ENCODE results near the gene CALHM1.

DNA sequence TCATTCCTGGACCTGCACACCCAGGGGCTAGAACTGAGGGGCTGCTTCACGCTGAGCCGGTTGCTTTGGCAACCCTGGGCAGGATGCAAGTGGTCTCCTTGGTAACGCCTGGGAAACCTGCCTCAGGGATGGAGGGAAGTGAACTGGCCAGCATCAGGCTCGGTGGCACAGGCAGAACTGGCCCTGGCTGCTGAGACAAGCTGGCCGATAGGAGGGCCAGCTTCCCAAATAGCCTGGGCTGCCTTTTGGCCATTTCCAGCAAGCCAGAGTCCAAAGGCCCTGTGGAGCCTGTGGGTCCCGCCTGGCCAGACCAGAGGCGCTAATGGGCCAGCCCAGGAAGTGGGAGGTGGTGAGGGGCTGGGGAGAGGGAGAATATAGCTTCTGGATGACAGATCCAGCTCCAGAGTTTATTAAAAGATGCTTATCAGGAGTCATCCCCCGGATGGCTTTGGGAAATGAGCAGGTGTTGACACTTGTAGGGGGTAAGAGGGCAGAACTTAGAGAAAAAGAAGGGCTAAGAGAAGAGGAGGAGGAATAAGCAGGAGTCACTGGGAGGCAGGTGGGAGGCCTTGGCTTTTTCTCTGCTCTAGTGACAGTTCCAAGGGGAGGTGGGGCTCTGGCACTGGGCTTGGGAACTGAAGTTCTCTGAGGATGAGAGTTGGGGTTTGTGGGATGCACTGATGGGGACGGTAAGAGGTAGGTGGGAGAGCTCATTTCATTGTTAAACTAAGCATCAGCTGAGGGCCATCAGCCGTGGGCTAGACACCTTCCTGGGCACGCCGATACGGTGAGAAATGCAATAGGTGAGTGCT, 44.4 kb upstream of the CALHM1 start:
- TF ChIP-seq, protein P1, sequence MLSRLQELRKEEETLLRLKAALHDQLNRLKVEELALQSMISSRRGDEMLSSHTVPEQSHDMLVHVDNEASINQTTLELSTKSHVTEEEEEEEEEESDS (CRISPR knock-in tag; IDR thresholded peaks at IDR 0.05; ENCODE audit: borderline replicate concordance) = no peak
- no peak for TF ChIP-seq NFE2L2 (IDR thresholded peaks at IDR 0.05; ENCODE audit: low read length)
- TF ChIP-seq, protein P2, sequence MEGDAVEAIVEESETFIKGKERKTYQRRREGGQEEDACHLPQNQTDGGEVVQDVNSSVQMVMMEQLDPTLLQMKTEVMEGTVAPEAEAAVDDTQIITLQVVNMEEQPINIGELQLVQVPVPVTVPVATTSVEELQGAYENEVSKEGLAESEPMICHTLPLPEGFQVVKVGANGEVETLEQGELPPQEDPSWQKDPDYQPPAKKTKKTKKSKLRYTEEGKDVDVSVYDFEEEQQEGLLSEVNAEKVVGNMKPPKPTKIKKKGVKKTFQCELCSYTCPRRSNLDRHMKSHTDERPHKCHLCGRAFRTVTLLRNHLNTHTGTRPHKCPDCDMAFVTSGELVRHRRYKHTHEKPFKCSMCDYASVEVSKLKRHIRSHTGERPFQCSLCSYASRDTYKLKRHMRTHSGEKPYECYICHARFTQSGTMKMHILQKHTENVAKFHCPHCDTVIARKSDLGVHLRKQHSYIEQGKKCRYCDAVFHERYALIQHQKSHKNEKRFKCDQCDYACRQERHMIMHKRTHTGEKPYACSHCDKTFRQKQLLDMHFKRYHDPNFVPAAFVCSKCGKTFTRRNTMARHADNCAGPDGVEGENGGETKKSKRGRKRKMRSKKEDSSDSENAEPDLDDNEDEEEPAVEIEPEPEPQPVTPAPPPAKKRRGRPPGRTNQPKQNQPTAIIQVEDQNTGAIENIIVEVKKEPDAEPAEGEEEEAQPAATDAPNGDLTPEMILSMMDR (CRISPR knock-in tag; IDR thresholded peaks at IDR 0.05) = no peak

Data from HepG2 (cell line).